Measurements from ENCODE around the gene UQCR10. TPM values are rescaled to one million over a fixed set of nuclear protein-coding genes. Genes with fewer than 3 reads are reported as not detected.

UQCR10 gene
- total and polyA plus RNA-seq, 2 of the 4 experiments (the other 2 are of a cell fraction), result 103 to 260 TPM

GRCh38 chr22:29717789-29718188, 49.4 kb upstream of the UQCR10 start:
- H3K36me3 ChIP-seq (ENCODE audit: control insufficient read depth, insufficient read depth, low read length), result no peaks in the 10 kb centered on the region
- POLR2A ChIA-PET (ENCODE audit: unreplicated experiment), result no interaction called here
- WGBS, 2 experiments (ENCODE audit: extremely low coverage in 2 of 2, insufficient read length in 1 of 2), result no CpG with 5 or more reads among the region's 11 CpGs
- H3K4ac ChIP-seq (ENCODE audit: low read depth, low read length), result no peak overlapping the region
- no peak overlapping the region for H2BK120ac ChIP-seq (ENCODE audit: low read depth, low read length)
- peaks cover 68% of the 10 kb centered on the region for H3K27me3 ChIP-seq (ENCODE audit: control insufficient read depth, insufficient read depth, low read length)
- no TSS peak for BruUV-seq (replicated peaks)
- H2AK5ac ChIP-seq (ENCODE audit: low read depth, low read length), result no peak overlapping the region
- no peaks in the 10 kb centered on the region for H3K4me1 ChIP-seq (ENCODE audit: control insufficient read depth, insufficient read depth, low read length)
- TF ChIP-seq RAD21 (IDR thresholded peaks at IDR 0.05; ENCODE audit: low read length) (no peak), RFX5 (IDR thresholded peaks at IDR 0.05; ENCODE audit: low read depth, low read length) (no peak), MXI1 (IDR thresholded peaks at IDR 0.05; ENCODE audit: borderline replicate concordance, low read depth, low read length) (no peak), BHLHE40 (IDR thresholded peaks at IDR 0.05; ENCODE audit: low read depth, low read length) (no peak), USF2 (IDR thresholded peaks at IDR 0.05; ENCODE audit: low read depth, low read length) (no peak), CHD1 (IDR thresholded peaks at IDR 0.05; ENCODE audit: low read depth, low read length) (no peak), MAFK (IDR thresholded peaks at IDR 0.05; ENCODE audit: low read depth, low read length) (no peak), SMC3 (IDR thresholded peaks at IDR 0.05; ENCODE audit: low read depth, low read length) (no peak), NFE2L2 (IDR thresholded peaks at IDR 0.05; ENCODE audit: low read depth, low read length) (no peak), FOS (IDR thresholded peaks at IDR 0.05; ENCODE audit: low read depth, low read length) (no peak), ELK1 (IDR thresholded peaks at IDR 0.05; ENCODE audit: borderline replicate concordance, low read depth, low read length) (no peak), POLR2A (IDR thresholded peaks at IDR 0.05; ENCODE audit: low read depth, low read length) (no peak), CTCF (conservative IDR thresholded peaks at IDR 0.05; ENCODE audit: low read depth, low read length) (no peak)
- no peak overlapping the region for H4K5ac ChIP-seq (ENCODE audit: low read depth, low read length)
- no peak overlapping the region for H2BK5ac ChIP-seq (ENCODE audit: low read depth, low read length, poor library complexity, severe bottlenecking)
- DNase-seq (no peak), ATAC-seq (ENCODE audit: low read depth) (no peak)
- no peaks in the 10 kb centered on the region for H3K79me1 ChIP-seq (ENCODE audit: low read depth in 1 of 2, low read length in 2 of 2)
- dilution Hi-C loops (cut with HindIII; ENCODE audit: low sequenced_read_pairs, unreplicated experiment), result no loop called here
- no peak overlapping the region for H3K14ac ChIP-seq (replicated peaks; ENCODE audit: low read depth, low read length)
- H4K20me1 ChIP-seq (ENCODE audit: insufficient read depth, low read length), result peaks cover 14% of the 10 kb centered on the region
- no peak overlapping the region for H3K9ac ChIP-seq (ENCODE audit: low read depth, low read length)
- H3K27ac ChIP-seq (ENCODE audit: insufficient read depth, low read length), result no peak overlapping the region
- no peaks in the 10 kb centered on the region for H3K9me1 ChIP-seq (ENCODE audit: insufficient read depth, low read length)
- in situ Hi-C loops (cut with MboI; ENCODE audit: low sequenced_read_pairs), result no loop called here
- H3K23ac ChIP-seq (ENCODE audit: low read depth, low read length), result no peak overlapping the region
- CTCF ChIA-PET, result interaction anchor here (0.6 kb wide), 1 partner anchor 29 kb away, joined by 5 read pairs; no protein-coding TSS in a partner anchor
- H3K9me3 ChIP-seq (ENCODE audit: control insufficient read depth, insufficient read depth, low read length), result no peaks in the 10 kb centered on the region
- no peak overlapping the region for H2AFZ ChIP-seq (replicated peaks; ENCODE audit: low read length, poor library complexity)
- H2BK15ac ChIP-seq (ENCODE audit: low read depth, low read length), result no peak overlapping the region
- no peak overlapping the region for H3K18ac ChIP-seq (ENCODE audit: low read depth, low read length)
- no peak overlapping the region for H2AK9ac ChIP-seq (replicated peaks; ENCODE audit: low read depth, low read length, poor library complexity)
- intact Hi-C loops (cut with micrococcal nuclease), result no loop called here
- H4K8ac ChIP-seq (ENCODE audit: low read depth in 2 of 2, low read length in 2 of 2), result no peak overlapping the region
- no peak overlapping the region for H4K91ac ChIP-seq (ENCODE audit: insufficient read depth, low read depth, low read length)
- H2BK20ac ChIP-seq (ENCODE audit: low read depth, low read length), result no peak overlapping the region
- H3K56ac ChIP-seq (ENCODE audit: extremely low read depth, insufficient read depth, low read length), result no peak overlapping the region
- H3K4me2 ChIP-seq (ENCODE audit: low read depth, low read length), result no peak overlapping the region
- H3K4me3 ChIP-seq (ENCODE audit: insufficient read depth, low read depth, low read length), result no peak overlapping the region
